AG09319 (cell line): ENCODE measurements around the gene CYP4B1.
"Not testable (repeated sequence)": the region's sequence is repeated elsewhere in the genome, so short reads cannot be mapped to it uniquely, and the experiment has no call there.

Source experiments
- DNase-seq: peaks from one replicate; pipeline ENCODE4 v3.0.0-alpha.2; 2010; ENCODE audit warnings: low read depth; ENCODE audit errors: extremely low read depth
- CTCF ChIP-seq: IDR thresholded peaks from 2 replicates; pipeline ENCODE4 v1.5.1; 2011; ENCODE audit warnings: low read depth, mild to moderate bottlenecking, inconsistent platforms, low read length, moderate library complexity

Gene CYP4B1

GRCh38 chr1:46830665-46831322, 31.9 kb downstream of the CYP4B1 start:
- DNase-seq, result no peak
- no peak for TF ChIP-seq CTCF

- DNase-seq, result not testable (repeated sequence)
Measured at GRCh38 chr1:46835469-46835868, 36.6 kb downstream of the CYP4B1 start.

GRCh38 chr1:46846386-46846785, 47.5 kb downstream of the CYP4B1 start:
- DNase-seq, result not testable (repeated sequence)

- not testable (repeated sequence) for DNase-seq
Measured at GRCh38 chr1:46857660-46858065, 58.8 kb downstream of the CYP4B1 start.

GRCh38 chr1:46862348-46862747, 63.5 kb downstream of the CYP4B1 start:
- no peak for DNase-seq
- no peak for TF ChIP-seq CTCF
